Measurements from ENCODE around the gene NT5M.

NT5M gene

GRCh38 chr17:17348872-17349723, 45.9 kb downstream of the NT5M start:
- DNase-seq (ENCODE audit: low spot score) = no peak
- TF ChIP-seq CTCF (IDR thresholded peaks at IDR 0.05; ENCODE audit: extremely low read depth, missing control alignments) = no peak

- no peak for TF ChIP-seq CTCF (IDR thresholded peaks at IDR 0.05; ENCODE audit: extremely low read depth, missing control alignments)
- no peak for DNase-seq (ENCODE audit: low spot score)
Observed at GRCh38 chr17:17349724-17350106, 46.5 kb downstream of the NT5M start.

GRCh38 chr17:17350491-17351355, 47.5 kb downstream of the NT5M start:
- DNase-seq (ENCODE audit: low spot score) = no peak
- no peak for TF ChIP-seq CTCF (IDR thresholded peaks at IDR 0.05; ENCODE audit: extremely low read depth, missing control alignments)

GRCh38 chr17:17351356-17351891, 48.3 kb downstream of the NT5M start:
- no peak for DNase-seq (ENCODE audit: low spot score)
- TF ChIP-seq CTCF (IDR thresholded peaks at IDR 0.05; ENCODE audit: extremely low read depth, missing control alignments) = no peak

GRCh38 chr17:17351901-17352781, 49.0 kb downstream of the NT5M start:
- no peak for TF ChIP-seq CTCF (IDR thresholded peaks at IDR 0.05; ENCODE audit: extremely low read depth, missing control alignments)
- DNase-seq (ENCODE audit: low spot score) = no peak

- no peak for DNase-seq (ENCODE audit: low spot score)
- no peak for TF ChIP-seq CTCF (IDR thresholded peaks at IDR 0.05; ENCODE audit: extremely low read depth, missing control alignments)
Observed at GRCh38 chr17:17352836-17353624, 49.9 kb downstream of the NT5M start.
